Subcutaneous adipose tissue (tissue), 4 donors: ENCODE measurements around the gene PDE4D. TPM values are rescaled to one million over a fixed set of nuclear protein-coding genes. Genes with fewer than 3 reads are reported as not detected.

ENCODE experiments used
- total RNA-seq, 4 donors: library from RNA; depleted of rRNA; stranded (reverse); fragments of >200 nt; gene quantifications; one replicate each; pipeline ENCODE4 v1.1.0, GENCODE V29; 2016
- TF ChIP-seq, protein P1 (sequence below): fragments of 450-650 bp; IDR thresholded peaks from one replicate; pipeline ENCODE4 v1.5.1; 2016; ENCODE audit warnings: low read depth, mild to moderate bottlenecking, control low read depth, antibody characterized with exemption, moderate library complexity

The PDE4D gene
- total RNA-seq, 4 donors from 2014 or later = 15.0 to 24.0 (median 18.5) TPM

DNA sequence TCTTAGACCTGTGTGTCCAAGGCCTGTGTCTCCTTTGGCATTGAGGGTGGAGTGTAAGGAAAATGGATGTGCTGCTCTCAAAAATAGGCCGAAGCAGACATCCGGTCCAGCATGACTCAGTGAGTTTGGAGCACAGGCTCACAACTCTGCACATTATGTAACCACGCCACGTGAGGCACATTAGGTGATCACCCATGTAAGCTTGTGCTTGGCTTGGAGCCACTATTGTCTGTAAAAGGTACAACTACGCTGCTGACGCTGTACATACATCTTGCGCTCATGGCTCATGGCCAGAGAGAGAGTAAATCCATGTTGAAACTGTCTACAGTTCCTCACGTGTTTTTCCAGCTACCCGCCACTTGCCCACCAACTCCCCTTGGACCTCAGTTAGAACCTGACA is 177.5 kb downstream of the PDE4D start:
- TF ChIP-seq, protein P1, sequence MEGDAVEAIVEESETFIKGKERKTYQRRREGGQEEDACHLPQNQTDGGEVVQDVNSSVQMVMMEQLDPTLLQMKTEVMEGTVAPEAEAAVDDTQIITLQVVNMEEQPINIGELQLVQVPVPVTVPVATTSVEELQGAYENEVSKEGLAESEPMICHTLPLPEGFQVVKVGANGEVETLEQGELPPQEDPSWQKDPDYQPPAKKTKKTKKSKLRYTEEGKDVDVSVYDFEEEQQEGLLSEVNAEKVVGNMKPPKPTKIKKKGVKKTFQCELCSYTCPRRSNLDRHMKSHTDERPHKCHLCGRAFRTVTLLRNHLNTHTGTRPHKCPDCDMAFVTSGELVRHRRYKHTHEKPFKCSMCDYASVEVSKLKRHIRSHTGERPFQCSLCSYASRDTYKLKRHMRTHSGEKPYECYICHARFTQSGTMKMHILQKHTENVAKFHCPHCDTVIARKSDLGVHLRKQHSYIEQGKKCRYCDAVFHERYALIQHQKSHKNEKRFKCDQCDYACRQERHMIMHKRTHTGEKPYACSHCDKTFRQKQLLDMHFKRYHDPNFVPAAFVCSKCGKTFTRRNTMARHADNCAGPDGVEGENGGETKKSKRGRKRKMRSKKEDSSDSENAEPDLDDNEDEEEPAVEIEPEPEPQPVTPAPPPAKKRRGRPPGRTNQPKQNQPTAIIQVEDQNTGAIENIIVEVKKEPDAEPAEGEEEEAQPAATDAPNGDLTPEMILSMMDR = no peak

DNA sequence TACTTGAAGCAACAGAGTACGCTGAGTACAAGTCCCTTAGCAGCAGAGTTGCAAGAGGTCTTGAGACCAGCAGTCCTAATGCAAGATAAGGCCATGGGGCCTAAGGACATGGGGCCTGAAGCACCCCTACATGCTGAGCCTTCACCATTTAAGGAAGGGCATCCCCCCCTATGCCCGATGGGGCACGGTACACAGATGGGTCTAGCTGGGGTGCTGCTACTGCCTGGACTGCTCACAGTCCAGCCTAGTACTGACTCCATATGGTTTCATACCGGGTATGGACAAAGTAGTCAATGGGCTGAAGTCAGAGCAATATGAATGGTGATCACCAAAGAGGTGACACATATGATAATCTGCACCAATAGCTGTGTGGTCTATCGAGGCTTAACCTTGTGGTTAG is 178.3 kb downstream of the PDE4D start:
- TF ChIP-seq, protein P1 = no peak

DNA sequence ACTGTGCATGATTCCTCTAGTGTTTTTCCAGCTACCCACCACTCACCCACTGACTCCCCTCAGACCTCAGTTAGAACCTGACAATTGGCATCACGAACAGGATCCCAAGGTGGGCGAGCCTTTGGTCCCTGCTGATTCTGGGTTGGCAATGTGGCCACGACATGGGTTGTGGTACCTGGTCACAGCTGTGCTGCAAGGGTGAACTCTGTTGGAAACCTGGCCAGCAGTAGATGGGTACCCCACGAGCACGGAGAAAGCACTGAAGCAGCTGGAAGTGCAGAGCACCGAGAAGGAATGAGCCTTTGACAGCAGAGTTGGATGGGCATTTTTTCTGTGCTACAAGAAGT is 180.1 kb downstream of the PDE4D start:
- TF ChIP-seq, protein P1 = no peak

DNA sequence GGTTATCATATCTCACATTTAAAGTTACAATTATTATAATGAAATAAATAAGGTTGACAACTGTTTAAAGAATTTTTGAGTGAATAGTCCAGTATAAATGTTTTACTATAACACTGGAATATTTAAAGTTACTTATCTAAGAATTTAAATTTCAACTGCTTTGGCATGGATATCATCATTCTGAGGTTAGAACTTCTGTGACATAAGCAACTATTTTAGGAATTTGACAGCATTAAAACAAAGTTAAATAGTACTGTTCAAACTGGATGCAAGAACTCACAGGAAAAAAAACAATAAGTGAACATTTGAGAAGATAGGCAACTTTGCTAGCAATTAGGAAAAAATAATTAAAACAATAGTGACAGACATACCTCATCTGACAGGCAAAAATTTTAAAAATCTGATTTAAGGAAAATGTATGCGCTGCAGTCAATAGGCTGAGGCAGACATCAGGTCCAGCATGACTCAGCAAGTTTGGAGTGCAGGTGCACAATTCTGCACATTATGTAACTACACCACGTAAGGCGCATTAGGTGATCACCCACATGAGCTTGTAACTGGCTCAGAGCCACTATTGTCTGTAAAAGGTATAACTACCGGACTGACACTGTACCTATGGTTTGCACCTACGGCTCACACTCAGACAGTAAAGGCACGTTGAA is 180.6 kb downstream of the PDE4D start:
- TF ChIP-seq, protein P1 = no peak

DNA sequence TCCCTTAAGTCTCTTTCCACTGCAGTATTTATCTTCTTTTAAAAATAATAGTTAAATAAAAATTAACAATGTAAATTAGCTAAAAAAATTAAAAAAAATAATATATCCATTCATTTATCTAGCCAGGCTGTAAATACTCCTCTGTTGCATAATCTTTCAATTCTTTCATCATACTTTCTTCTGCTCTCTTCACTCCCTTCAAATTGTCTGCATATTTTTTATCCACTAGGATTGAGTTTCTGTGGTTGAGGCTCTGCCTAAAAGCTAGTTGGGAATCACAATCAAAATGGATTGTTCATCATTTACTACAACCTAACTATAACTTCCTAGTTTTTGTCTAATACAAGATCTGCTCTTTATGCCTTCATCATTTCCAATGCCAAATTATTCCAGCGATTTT is 182.2 kb downstream of the PDE4D start:
- TF ChIP-seq, protein P1 = no peak

DNA sequence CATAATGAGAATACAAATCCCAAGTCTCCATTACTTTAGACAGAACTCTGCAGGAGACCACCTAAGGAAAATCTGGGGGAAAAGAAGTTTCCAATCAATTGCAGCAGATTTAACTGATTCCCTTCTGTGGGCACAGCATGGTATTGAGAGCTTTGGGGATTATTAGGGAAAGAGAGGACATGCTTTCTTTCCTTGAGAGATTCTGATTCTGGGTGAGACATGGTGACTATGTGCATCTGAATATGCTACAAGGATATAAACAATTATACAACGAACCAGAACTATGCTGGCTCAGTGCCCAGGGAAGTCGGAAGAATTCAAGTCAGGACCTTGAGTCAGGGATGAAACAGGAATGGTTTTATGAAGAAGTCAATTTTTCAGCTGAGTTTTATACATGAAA is 183.7 kb downstream of the PDE4D start:
- TF ChIP-seq, protein P1 = no peak

DNA sequence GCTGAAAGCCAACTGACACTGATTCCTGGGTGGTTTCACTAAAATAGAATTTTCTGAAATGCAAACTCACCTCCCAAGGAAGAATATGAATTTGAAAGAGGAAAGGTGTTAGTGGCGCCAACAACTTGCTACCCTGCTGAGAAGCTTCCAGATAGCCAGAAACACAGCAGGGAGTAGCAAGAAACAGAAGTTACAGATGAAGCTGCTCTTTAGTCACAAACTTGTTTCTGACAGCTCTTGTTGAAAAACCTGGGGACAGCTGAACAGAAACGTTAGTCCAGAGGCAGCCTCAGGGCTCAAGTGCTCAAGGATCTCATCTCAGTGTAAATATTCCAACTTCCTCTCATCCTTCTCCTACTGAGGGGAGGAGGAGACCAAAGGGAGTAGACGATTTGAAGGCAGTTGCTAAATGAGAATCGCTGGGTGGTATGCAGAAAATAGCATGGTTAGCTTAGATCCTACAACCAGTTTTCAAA is 184.1 kb downstream of the PDE4D start:
- TF ChIP-seq, protein P1 = no peak
